ENCODE measurements around the gene CATSPERD. TPM values are rescaled to one million over a fixed set of nuclear protein-coding genes. Genes with fewer than 3 reads are reported as not detected.

The CATSPERD gene
- total RNA-seq, 1 experiment from 2014 or later, result not detected

- ChIA-PET POLR2A (ENCODE audit: unreplicated experiment) (interaction anchor here (0.5 kb wide), 1 partner anchor 308 kb away, joined by 10 read pairs; no protein-coding TSS in a partner anchor), CTCF (interaction anchor here (0.6 kb wide), 1 partner anchor 14 kb away, joined by 3 read pairs; the partner anchor contains the start of gene RPL36)
- no peak for DNase-seq
- Histone ChIP-seq H3K36me3 (ENCODE audit: low read depth, low read length) (no peaks in the 10 kb centered on the region; the same call in 1 of the 2 replicates), H3F3A (ENCODE audit: low read length, unreplicated experiment) (no peaks in the 10 kb centered on the region), H2AFZ (ENCODE audit: low read length) (no peak overlapping the region), H3K79me2 (ENCODE audit: low read length) (peaks cover 13% of the 10 kb centered on the region), H4K20me1 (ENCODE audit: low read length) (no peaks in the 10 kb centered on the region), H3K4me3 (ENCODE audit: low read length) (no peak overlapping the region), H3K4me2 (ENCODE audit: low read length) (no peak overlapping the region), H3K9me3 (ENCODE audit: low read length) (no peaks in the 10 kb centered on the region), H3K27ac (ENCODE audit: low read length) (no peak overlapping the region), H3K4me1 (ENCODE audit: insufficient read depth, low read length) (peaks cover 8% of the 10 kb centered on the region; the same call in 1 of the 2 replicates), H3K9ac (ENCODE audit: low read length) (no peak overlapping the region), H3K9me2 (replicated peaks; ENCODE audit: low read length) (no peaks in the 10 kb centered on the region), H3K27me3 (ENCODE audit: low read length) (no peaks in the 10 kb centered on the region)
- ATAC-seq, result no peak
- TF ChIP-seq EZH2phosphoT487 (IDR thresholded peaks at IDR 0.05; ENCODE audit: borderline replicate concordance, low read length), result no peak
- no peak for TF ChIP-seq CTCF (conservative IDR thresholded peaks at IDR 0.05; ENCODE audit: low read depth, low read length)
- TF ChIP-seq EZH2 (IDR thresholded peaks at IDR 0.05; ENCODE audit: low read length, unreplicated experiment), result no peak
- intact Hi-C loops (cut with micrococcal nuclease), result no loop called here
- BruUV-seq (replicated peaks), result no TSS peak
These were observed 44.2 kb upstream of the CATSPERD start for GRCh38 chr19:5676105-5676771.

- CTCF ChIA-PET, result no interaction called here
- Histone ChIP-seq H3F3A (ENCODE audit: low read length, unreplicated experiment) (no peaks in the 10 kb centered on the region), H3K79me2 (ENCODE audit: low read length) (peaks cover 13% of the 10 kb centered on the region), H3K4me1 (ENCODE audit: insufficient read depth, low read length) (peaks cover 8% of the 10 kb centered on the region; the same call in 1 of the 2 replicates), H4K20me1 (ENCODE audit: low read length) (no peaks in the 10 kb centered on the region), H3K27ac (ENCODE audit: low read length) (no peak overlapping the region), H3K4me3 (ENCODE audit: low read length) (no peak overlapping the region), H2AFZ (ENCODE audit: low read length) (no peak overlapping the region), H3K36me3 (ENCODE audit: low read depth, low read length) (no peaks in the 10 kb centered on the region; the same call in 1 of the 2 replicates), H3K9ac (ENCODE audit: low read length) (no peak overlapping the region), H3K4me2 (ENCODE audit: low read length) (no peak overlapping the region), H3K9me3 (ENCODE audit: low read length) (no peaks in the 10 kb centered on the region), H3K9me2 (replicated peaks; ENCODE audit: low read length) (no peaks in the 10 kb centered on the region), H3K27me3 (ENCODE audit: low read length) (no peaks in the 10 kb centered on the region)
- TF ChIP-seq EZH2 (IDR thresholded peaks at IDR 0.05; ENCODE audit: low read length, unreplicated experiment) (no peak), CTCF (conservative IDR thresholded peaks at IDR 0.05; ENCODE audit: low read depth, low read length) (no peak), EZH2phosphoT487 (IDR thresholded peaks at IDR 0.05; ENCODE audit: borderline replicate concordance, low read length) (no peak)
- BruUV-seq (replicated peaks), result no TSS peak
- intact Hi-C loops (cut with micrococcal nuclease), result no loop called here
- ATAC-seq, result no peak
- POLR2A ChIA-PET (ENCODE audit: unreplicated experiment), result interaction anchor here (0.5 kb wide), 1 partner anchor 309 kb away, joined by 10 read pairs; no protein-coding TSS in a partner anchor
- DNase-seq, result no peak
These were observed 43.7 kb upstream of the CATSPERD start for GRCh38 chr19:5676772-5677105.

GRCh38 chr19:5677136-5677535 is 43.3 kb upstream of the CATSPERD start:
- H3K9ac ChIP-seq (ENCODE audit: low read length), result no peak overlapping the region
- ChIA-PET POLR2A (ENCODE audit: unreplicated experiment) (no interaction called here), CTCF (no interaction called here)
- no peaks in the 10 kb centered on the region for H3K36me3 ChIP-seq (ENCODE audit: low read depth, low read length)
- no peak overlapping the region for H3K27ac ChIP-seq (ENCODE audit: low read length)
- intact Hi-C loops (cut with micrococcal nuclease), result no loop called here
- peaks cover 13% of the 10 kb centered on the region for H3K79me2 ChIP-seq (ENCODE audit: low read length)
- no peak overlapping the region for H3K4me2 ChIP-seq (ENCODE audit: low read length)
- BruUV-seq (replicated peaks), result no TSS peak
- H3K9me3 ChIP-seq (ENCODE audit: low read length), result no peaks in the 10 kb centered on the region
- H3K27me3 ChIP-seq (ENCODE audit: low read length), result no peaks in the 10 kb centered on the region
- TF ChIP-seq EZH2phosphoT487 (IDR thresholded peaks at IDR 0.05; ENCODE audit: borderline replicate concordance, low read length), result no peak
- TF ChIP-seq EZH2 (IDR thresholded peaks at IDR 0.05; ENCODE audit: low read length, unreplicated experiment), result no peak
- TF ChIP-seq CTCF (conservative IDR thresholded peaks at IDR 0.05; ENCODE audit: low read depth, low read length), result no peak
- DNase-seq, result no peak
- H3K4me3 ChIP-seq (ENCODE audit: low read length), result no peak overlapping the region
- H3K4me1 ChIP-seq (ENCODE audit: insufficient read depth, low read length), result peaks cover 8% of the 10 kb centered on the region; the same call in 1 of the 2 replicates
- H2AFZ ChIP-seq (ENCODE audit: low read length), result no peak overlapping the region
- no peaks in the 10 kb centered on the region for H3F3A ChIP-seq (ENCODE audit: low read length, unreplicated experiment)
- no peaks in the 10 kb centered on the region for H4K20me1 ChIP-seq (ENCODE audit: low read length)
- no peak for ATAC-seq
- H3K9me2 ChIP-seq (replicated peaks; ENCODE audit: low read length), result no peaks in the 10 kb centered on the region
